Epithelial cell of proximal tubule (primary cell): ENCODE results near the gene LGALS16. TPM values are rescaled to one million over a fixed set of nuclear protein-coding genes. Genes with fewer than 3 reads are reported as not detected.
"Not testable (repeated sequence)": the region's sequence is repeated elsewhere in the genome, so short reads cannot be mapped to it uniquely, and the experiment has no call there.

Experiments
- DNase-seq: peaks from one replicate; pipeline ENCODE4 v3.0.0-alpha.2; 2011; ENCODE audit warnings: low read depth
- H3K4me3 ChIP-seq: 2 replicates; pipeline ENCODE4 v1.5.1; 2011; ENCODE audit warnings: low read depth, mild to moderate bottlenecking, low read length
- CTCF ChIP-seq: conservative IDR thresholded peaks from 2 replicates; pipeline ENCODE4 v1.5.1; 2012; ENCODE audit warnings: low read depth, mild to moderate bottlenecking, low read length
- total RNA-seq: library from RNA; depleted of rRNA; stranded (reverse); fragments of >200 nt; gene quantifications from 2 replicates; pipeline ENCODE4 v1.2.3, GENCODE V29; 2015

Gene LGALS16
- not detected in 2 replicates for total RNA-seq

- no peak within 1 kb of the TSS for H3K4me3 ChIP-seq
- no peak for TF ChIP-seq CTCF
- no peak for DNase-seq
Observed at GRCh38 chr19:39655613-39656012, at the start of gene LGALS16. Gene LGALS16, plus strand, starts transcription at chr19:39655913. Its CDS starts 49 bp downstream, at chr19:39655962.

GRCh38 chr19:39607021-39607420 is 48.7 kb upstream of the LGALS16 start:
- no peak for DNase-seq
- no peak for TF ChIP-seq CTCF
- H3K4me3 ChIP-seq = no peak overlapping the region

- no peak for DNase-seq
- no peak overlapping the region for H3K4me3 ChIP-seq
- no peak for TF ChIP-seq CTCF
Observed at GRCh38 chr19:39607561-39607960, 48.2 kb upstream of the LGALS16 start.

GRCh38 chr19:39613597-39613996 is 42.1 kb upstream of the LGALS16 start:
- no peak for TF ChIP-seq CTCF
- no peak for DNase-seq
- H3K4me3 ChIP-seq = no peak overlapping the region

- no peak for TF ChIP-seq CTCF
- H3K4me3 ChIP-seq = no peak overlapping the region
- no peak for DNase-seq
Observed at GRCh38 chr19:39617745-39618144, 38.0 kb upstream of the LGALS16 start.

GRCh38 chr19:39623946-39624345 is 31.8 kb upstream of the LGALS16 start:
- TF ChIP-seq CTCF = no peak
- no peak for DNase-seq
- H3K4me3 ChIP-seq = no peak overlapping the region

- TF ChIP-seq CTCF = peak; percentile 18
- H3K4me3 ChIP-seq, DNase-seq: not testable (repeated sequence)
Observed at GRCh38 chr19:39627631-39628030, 28.1 kb upstream of the LGALS16 start.
